ENCODE measurements around the gene FAM156A. TPM values are rescaled to one million over a fixed set of nuclear protein-coding genes. Genes with fewer than 3 reads are reported as not detected.
"Not testable (repeated sequence)": the region's sequence is repeated elsewhere in the genome, so short reads cannot be mapped to it uniquely, and the experiment has no call there.

The FAM156A gene
- total RNA-seq, 2 experiments from 2014 or later = 24.0 to 25.7 TPM

- POLR2A ChIA-PET, CTCF ChIA-PET: not testable (repeated sequence)
These were observed 51.2 kb downstream of the FAM156A start for GRCh38 chrX:52907137-52907536.

- CTCF ChIA-PET, POLR2A ChIA-PET: not testable (repeated sequence)
These were observed 52.2 kb downstream of the FAM156A start for GRCh38 chrX:52906072-52906471.

- CTCF ChIA-PET, POLR2A ChIA-PET: not testable (repeated sequence)
These were observed 52.8 kb downstream of the FAM156A start for GRCh38 chrX:52905531-52905930.

Other genes starting within 250 kb of the FAM156A start
- not detected for gene SSX2B, start 207.3 kb downstream of the FAM156A start, total RNA-seq
- not detected for gene SPANXN5, start 161.1 kb downstream of the FAM156A start, total RNA-seq
- gene XAGE5, start 147.2 kb downstream of the FAM156A start, total RNA-seq = not detected
- not detected for gene XAGE3, start 90.4 kb downstream of the FAM156A start, total RNA-seq
- gene FAM156B, start 61.2 kb downstream of the FAM156A start, total RNA-seq = 10 to 100 TPM; 12.6 to 14.1 TPM
- under 1 TPM; 0.06 to 0.17 TPM for gene GPR173, start 90.3 kb upstream of the FAM156A start, total RNA-seq
- gene TSPYL2, start 123.8 kb upstream of the FAM156A start, total RNA-seq = 10 to 100 TPM; 37.6 to 42.2 TPM
- gene KANTR, start 135.6 kb upstream of the FAM156A start, total RNA-seq = 1 to 10 TPM; 5.2 to 5.4 TPM